Kidney (tissue), 14 donors: ENCODE measurements around the gene DNM3. TPM values are rescaled to one million over a fixed set of nuclear protein-coding genes. Genes with fewer than 3 reads are reported as not detected.

Source experiments
- DNase-seq, 5 donors: peaks; one replicate each; pipeline ENCODE4 v3.0.0-alpha.2; 2013 to 2020
- FAIRE-seq: peaks from 2 replicates; lab custom pipeline; 2012; peaks lifted over from hg19 to GRCh38; lab: Jason Lieb, UNC
- H3K27ac ChIP-seq, 2 donors: one replicate each; pipeline ENCODE4 v1.7.0; 2013; ENCODE audit warnings: low read depth in 2 of 2, low read length in 2 of 2, inconsistent platforms in 1 of 2
- H3K27me3 ChIP-seq: one replicate; pipeline ENCODE4 v1.7.1; 2013; ENCODE audit warnings: low read length, inconsistent platforms; ENCODE audit not compliant: control insufficient read depth, insufficient read depth
- H3K36me3 ChIP-seq, 3 donors: one replicate each; pipeline versions ENCODE4 v1.7.0 to v1.7.1; 2013; ENCODE audit warnings: low read length in 3 of 3, control low read depth in 1 of 3, inconsistent platforms in 1 of 3; ENCODE audit not compliant: insufficient read depth in 3 of 3, control insufficient read depth in 2 of 3
- H3K4me1 ChIP-seq, 3 donors: one replicate each; pipeline versions ENCODE4 v1.7.0 to v1.7.1; 2013; ENCODE audit warnings: low read length in 3 of 3, inconsistent platforms in 1 of 3, low read depth in 1 of 3; ENCODE audit not compliant: control insufficient read depth in 2 of 3, insufficient read depth in 2 of 3
- H3K4me3 ChIP-seq, 3 donors: one replicate each; pipeline versions ENCODE4 v1.7.0 to v1.8.1; 2013; ENCODE audit warnings: low read length in 3 of 3, control low read depth in 1 of 3, inconsistent platforms in 1 of 3
- H3K9ac ChIP-seq, 3 donors: one replicate each; pipeline versions ENCODE4 v1.7.0 to v1.7.1; 2013; ENCODE audit warnings: low read length in 3 of 3, control low read depth in 1 of 3, inconsistent platforms in 1 of 3
- H3K9me3 ChIP-seq, 3 donors: one replicate each; pipeline versions ENCODE4 v1.7.0 to v1.7.1; 2013; ENCODE audit warnings: low read length in 3 of 3, control low read depth in 1 of 3, inconsistent platforms in 1 of 3; ENCODE audit not compliant: control insufficient read depth in 2 of 3, insufficient read depth in 1 of 3
- CTCF ChIP-seq: IDR thresholded peaks from 3 replicates; pipeline ENCODE4 v1.5.1; 2012; ENCODE audit warnings: mild to moderate bottlenecking, moderate library complexity, borderline replicate concordance; ENCODE audit not compliant: insufficient read depth; ENCODE audit errors: extremely low read depth
- intact Hi-C: fragments of 100-400 bp; cut with DNase I; formaldehyde crosslinking; loops from one replicate; pipeline ENCODE4 v1.11.1; 2022
- polyA plus RNA-seq: library from polyadenylated mRNA; stranded (reverse); fragments of 350-450 nt; fragmentation: Illumina TruSeq; extraction: RNeasy Lipid Tissue Mini Kit (QIAGEN cat#74804); gene quantifications from one replicate; pipeline ENCODE4 v1.2.3, GENCODE V29; 2014; ENCODE audit warnings: low read depth, low replicate concordance; ENCODE audit not compliant: insufficient read depth
- total RNA-seq: library from RNA; stranded (reverse); fragmentation: NEBNext Ultra II Directional; extraction: Animal tissue kit (Norgen Biotek cat#: 25700); gene quantifications from one replicate; pipeline ENCODE4 v1.2.1, GENCODE V29; 2021
- donor health status: control.
- donor health status: control.
- donor health status: control.
- donor health status: control.
- donor health status: control.
- donor health status: DM: yes; HTN: yes; CAD: no.
- donor health status: Normal renal cell carcinoma (clear cell type).

Gene DNM3
- total and polyA plus RNA-seq, 2 donors from 2014 or later = 5.9 to 19.1 TPM

GRCh38 chr1:172322219-172323061 is 481.1 kb downstream of the DNM3 start:
- H3K27me3 ChIP-seq = no peaks in the 10 kb centered on the region
- FAIRE-seq = no peak

GRCh38 chr1:172323686-172324085 is 482.4 kb downstream of the DNM3 start:
- no peaks in the 10 kb centered on the region for H3K36me3 ChIP-seq
- H3K9ac ChIP-seq = no peak overlapping the region
- FAIRE-seq = no peak
- DNase-seq = peak in 1 of 5 donors; percentile 37
- intact Hi-C loops = no loop called here
- H3K9me3 ChIP-seq = no peaks in the 10 kb centered on the region
- H3K27me3 ChIP-seq = no peaks in the 10 kb centered on the region
- no peak overlapping the region for H3K27ac ChIP-seq
- H3K4me3 ChIP-seq = no peak overlapping the region
- TF ChIP-seq CTCF = no peak
- peaks cover 12 to 19% (median 18%) of the 10 kb centered on the region in 3 donors for H3K4me1 ChIP-seq

More at GRCh38 chr1:172322219-172323061, 481.1 kb downstream of the DNM3 start:
- Histone ChIP-seq H3K27ac (peak overlapping the region; percentile 68 to 72), H3K4me1 (peaks cover 12 to 19% (median 18%) of the 10 kb centered on the region in 3 donors), H3K36me3 (no peaks in the 10 kb centered on the region), H3K9me3 (no peaks in the 10 kb centered on the region), H3K4me3 (peak overlapping the region; percentile 18 to 49 (median 38)), H3K9ac (peak overlapping the region in 2 of 3 donors; percentile 17 to 65)
- DNase-seq = peak; percentile 72 to 92 (median 83)
- intact Hi-C loops = no loop called here
- TF ChIP-seq CTCF = no peak

- Histone ChIP-seq H3K4me1 (peaks cover 12 to 19% (median 18%) of the 10 kb centered on the region in 3 donors), H3K9ac (no peak overlapping the region), H3K36me3 (no peaks in the 10 kb centered on the region), H3K27me3 (no peaks in the 10 kb centered on the region), H3K27ac (no peak overlapping the region), H3K4me3 (no peak overlapping the region), H3K9me3 (no peaks in the 10 kb centered on the region)
- intact Hi-C loops = no loop called here
- no peak for FAIRE-seq
- no peak for TF ChIP-seq CTCF
- no peak for DNase-seq
Measured at GRCh38 chr1:172324086-172324485, 482.8 kb downstream of the DNM3 start.
